ENCODE data around the gene ATG4B. TPM values are rescaled to one million over a fixed set of nuclear protein-coding genes. Genes with fewer than 3 reads are reported as not detected.

ATG4B gene
- total RNA-seq, 4 donors from 2014 or later, result 50.5 to 173 (median 88.0) TPM

DNA sequence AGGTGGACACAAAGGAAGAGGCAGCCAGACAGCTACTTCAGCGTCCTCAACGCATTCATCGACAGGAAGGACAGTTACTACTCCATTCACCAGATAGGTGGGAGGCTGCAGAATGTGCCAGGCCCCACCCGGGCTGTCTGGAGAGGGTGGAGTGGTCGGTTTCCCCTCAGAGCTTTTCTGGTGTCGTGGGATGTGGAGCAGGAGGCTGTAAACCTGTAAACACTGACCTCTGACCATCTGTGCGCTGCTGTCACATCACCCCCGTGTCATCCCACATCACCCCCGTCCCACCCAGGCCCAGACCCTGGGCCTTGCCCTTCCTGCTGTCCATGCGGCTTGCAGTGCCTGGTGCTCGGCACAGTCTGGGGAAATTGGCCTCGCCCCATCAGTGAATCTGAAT is 17.1 kb downstream of the ATG4B start:
- TF ChIP-seq, protein P1, sequence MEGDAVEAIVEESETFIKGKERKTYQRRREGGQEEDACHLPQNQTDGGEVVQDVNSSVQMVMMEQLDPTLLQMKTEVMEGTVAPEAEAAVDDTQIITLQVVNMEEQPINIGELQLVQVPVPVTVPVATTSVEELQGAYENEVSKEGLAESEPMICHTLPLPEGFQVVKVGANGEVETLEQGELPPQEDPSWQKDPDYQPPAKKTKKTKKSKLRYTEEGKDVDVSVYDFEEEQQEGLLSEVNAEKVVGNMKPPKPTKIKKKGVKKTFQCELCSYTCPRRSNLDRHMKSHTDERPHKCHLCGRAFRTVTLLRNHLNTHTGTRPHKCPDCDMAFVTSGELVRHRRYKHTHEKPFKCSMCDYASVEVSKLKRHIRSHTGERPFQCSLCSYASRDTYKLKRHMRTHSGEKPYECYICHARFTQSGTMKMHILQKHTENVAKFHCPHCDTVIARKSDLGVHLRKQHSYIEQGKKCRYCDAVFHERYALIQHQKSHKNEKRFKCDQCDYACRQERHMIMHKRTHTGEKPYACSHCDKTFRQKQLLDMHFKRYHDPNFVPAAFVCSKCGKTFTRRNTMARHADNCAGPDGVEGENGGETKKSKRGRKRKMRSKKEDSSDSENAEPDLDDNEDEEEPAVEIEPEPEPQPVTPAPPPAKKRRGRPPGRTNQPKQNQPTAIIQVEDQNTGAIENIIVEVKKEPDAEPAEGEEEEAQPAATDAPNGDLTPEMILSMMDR (IDR thresholded peaks at IDR 0.05), result no peak
- TF ChIP-seq POLR2A (IDR thresholded peaks at IDR 0.05), result no peak
- no peak for TF ChIP-seq EP300 (IDR thresholded peaks at IDR 0.05)
- no peak for TF ChIP-seq POLR2AphosphoS5 (IDR thresholded peaks at IDR 0.05)
- DNase-seq (ENCODE audit: low spot score in 2 of 2), result no peak
- Histone ChIP-seq H3K27me3 (no peaks in the 10 kb centered on the region), H3K9me3 (no peaks in the 10 kb centered on the region), H3K27ac (no peak overlapping the region), H3K4me3 (no peak overlapping the region), H3K36me3 (peaks cover 82% of the 10 kb centered on the region), H3K4me1 (no peaks in the 10 kb centered on the region)
- 90% methylated on average over 10 of the region's 12 CpGs for WGBS

- no peaks in the 10 kb centered on the region for H3K27me3 ChIP-seq
- peaks cover 92% of the 10 kb centered on the region for H3K36me3 ChIP-seq
- H3K27ac ChIP-seq, result no peak overlapping the region
- H3K4me3 ChIP-seq, result no peak overlapping the region
- WGBS, result 93% methylated on average over 16 of the region's 17 CpGs
- no peak for DNase-seq (ENCODE audit: low spot score in 2 of 2)
- H3K9me3 ChIP-seq, result no peaks in the 10 kb centered on the region
- no peak for TF ChIP-seq EP300 (IDR thresholded peaks at IDR 0.05)
- TF ChIP-seq, protein P1 (IDR thresholded peaks at IDR 0.05), result no peak
- no peak for TF ChIP-seq POLR2A (IDR thresholded peaks at IDR 0.05)
- TF ChIP-seq POLR2AphosphoS5 (IDR thresholded peaks at IDR 0.05), result no peak
- no peaks in the 10 kb centered on the region for H3K4me1 ChIP-seq
Observed at GRCh38 chr2:241655516-241656189, 18.2 kb downstream of the ATG4B start.

- Histone ChIP-seq H3K4me3 (no peak overlapping the region), H3K4me1 (no peaks in the 10 kb centered on the region), H3K36me3 (peaks cover 94% of the 10 kb centered on the region), H3K27me3 (no peaks in the 10 kb centered on the region), H3K27ac (no peak overlapping the region), H3K9me3 (no peaks in the 10 kb centered on the region)
- TF ChIP-seq EP300 (IDR thresholded peaks at IDR 0.05) (no peak), POLR2A (IDR thresholded peaks at IDR 0.05) (no peak), POLR2AphosphoS5 (IDR thresholded peaks at IDR 0.05) (no peak)
- TF ChIP-seq, protein P1 (IDR thresholded peaks at IDR 0.05), result no peak
- DNase-seq (ENCODE audit: low spot score in 2 of 2), result no peak
- 95% methylated on average over 13 of the region's 13 CpGs for WGBS
Observed at GRCh38 chr2:241656190-241656741, 18.8 kb downstream of the ATG4B start.

DNA sequence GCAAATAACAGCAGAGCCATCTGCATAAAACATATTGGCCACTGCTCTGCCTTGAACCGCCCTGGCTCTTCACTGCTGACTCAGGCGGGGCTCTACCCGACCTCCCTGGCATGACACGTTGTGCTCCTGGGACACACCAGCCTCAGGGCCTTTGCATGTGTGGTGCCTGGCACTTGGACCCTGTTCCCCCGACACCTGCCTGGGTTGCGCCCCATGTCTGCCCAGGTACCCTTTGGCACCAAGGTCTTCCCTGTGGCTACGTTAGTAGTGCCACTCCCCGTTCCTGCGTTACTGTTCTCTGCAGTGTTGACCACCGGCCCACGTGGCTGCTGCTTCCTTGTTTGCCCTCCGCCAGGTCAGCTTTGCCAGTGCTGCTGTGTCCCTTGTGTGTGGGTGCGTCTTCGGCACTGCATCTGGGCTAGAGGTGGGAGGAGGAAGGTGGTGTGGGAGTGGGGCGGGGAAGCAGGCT is 20.3 kb downstream of the ATG4B start:
- no peak for DNase-seq (ENCODE audit: low spot score in 2 of 2)
- WGBS, result 81% methylated on average over 14 of the region's 15 CpGs
- Histone ChIP-seq H3K27ac (no peak overlapping the region), H3K27me3 (no peaks in the 10 kb centered on the region), H3K36me3 (peaks cover 83% of the 10 kb centered on the region), H3K9me3 (no peaks in the 10 kb centered on the region), H3K4me3 (no peak overlapping the region), H3K4me1 (no peaks in the 10 kb centered on the region)
- no peak for TF ChIP-seq POLR2A (IDR thresholded peaks at IDR 0.05)
- TF ChIP-seq EP300 (IDR thresholded peaks at IDR 0.05), result no peak
- no peak for TF ChIP-seq POLR2AphosphoS5 (IDR thresholded peaks at IDR 0.05)
- TF ChIP-seq, protein P1 (IDR thresholded peaks at IDR 0.05), result no peak

- Histone ChIP-seq H3K4me3 (no peak overlapping the region), H3K9me3 (no peaks in the 10 kb centered on the region), H3K36me3 (peaks cover 78% of the 10 kb centered on the region), H3K4me1 (no peaks in the 10 kb centered on the region), H3K27ac (no peak overlapping the region), H3K27me3 (no peaks in the 10 kb centered on the region)
- no peak for DNase-seq (ENCODE audit: low spot score in 2 of 2)
- TF ChIP-seq, protein P1 (IDR thresholded peaks at IDR 0.05), result no peak
- TF ChIP-seq EP300 (IDR thresholded peaks at IDR 0.05), result no peak
- no peak for TF ChIP-seq POLR2A (IDR thresholded peaks at IDR 0.05)
- no peak for TF ChIP-seq POLR2AphosphoS5 (IDR thresholded peaks at IDR 0.05)
- WGBS, result 43% methylated on average over 5 of the region's 5 CpGs
Observed at GRCh38 chr2:241658296-241658695, 20.8 kb downstream of the ATG4B start.

Measured in suprapubic skin (tissue), 4 donors.